ENCODE measurements around the gene DCX. TPM values are rescaled to one million over a fixed set of nuclear protein-coding genes. Genes with fewer than 3 reads are reported as not detected.

Gene DCX
- polyA plus RNA-seq, 1 donor (not counting 4 experiments of a cell fraction or from before 2014, with no cell fraction given): not detected

DNA sequence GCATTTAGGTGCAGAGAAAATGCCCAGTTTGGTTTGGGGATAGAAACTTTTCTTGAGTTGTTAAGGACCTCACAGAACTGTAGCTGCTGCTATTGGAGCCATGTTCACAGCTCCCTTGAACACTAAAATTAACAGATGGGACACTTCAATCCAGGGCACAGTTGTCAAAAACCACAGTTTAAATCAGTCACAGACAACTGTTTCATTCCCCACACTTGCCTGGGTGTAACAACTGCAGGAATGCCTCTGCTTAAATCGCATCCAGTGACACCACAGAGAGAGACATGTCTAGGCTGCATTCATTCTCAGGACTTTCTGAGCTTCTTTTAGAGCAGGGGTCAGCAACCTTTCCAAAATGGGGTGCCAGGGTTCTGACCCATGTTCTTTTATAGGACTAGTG is 129.0 kb downstream of the DCX start:
- FAIRE-seq: no peak
- dilution Hi-C loops (cut with MboI; ENCODE audit: extremely low pct_ligation_motif_present, low sequenced_read_pairs): no loop called here
- no peak for TF ChIP-seq EZH2 (IDR thresholded peaks at IDR 0.05; ENCODE audit: low read length)
- TF ChIP-seq, protein P1, sequence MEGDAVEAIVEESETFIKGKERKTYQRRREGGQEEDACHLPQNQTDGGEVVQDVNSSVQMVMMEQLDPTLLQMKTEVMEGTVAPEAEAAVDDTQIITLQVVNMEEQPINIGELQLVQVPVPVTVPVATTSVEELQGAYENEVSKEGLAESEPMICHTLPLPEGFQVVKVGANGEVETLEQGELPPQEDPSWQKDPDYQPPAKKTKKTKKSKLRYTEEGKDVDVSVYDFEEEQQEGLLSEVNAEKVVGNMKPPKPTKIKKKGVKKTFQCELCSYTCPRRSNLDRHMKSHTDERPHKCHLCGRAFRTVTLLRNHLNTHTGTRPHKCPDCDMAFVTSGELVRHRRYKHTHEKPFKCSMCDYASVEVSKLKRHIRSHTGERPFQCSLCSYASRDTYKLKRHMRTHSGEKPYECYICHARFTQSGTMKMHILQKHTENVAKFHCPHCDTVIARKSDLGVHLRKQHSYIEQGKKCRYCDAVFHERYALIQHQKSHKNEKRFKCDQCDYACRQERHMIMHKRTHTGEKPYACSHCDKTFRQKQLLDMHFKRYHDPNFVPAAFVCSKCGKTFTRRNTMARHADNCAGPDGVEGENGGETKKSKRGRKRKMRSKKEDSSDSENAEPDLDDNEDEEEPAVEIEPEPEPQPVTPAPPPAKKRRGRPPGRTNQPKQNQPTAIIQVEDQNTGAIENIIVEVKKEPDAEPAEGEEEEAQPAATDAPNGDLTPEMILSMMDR (optimal IDR thresholded peaks at IDR 0.05 in 1 of 3, IDR thresholded peaks at IDR 0.05 in 1 of 3, conservative IDR thresholded peaks at IDR 0.05 in 1 of 3; ENCODE audit: extremely low read depth in 1 of 3, insufficient read depth in 2 of 3, low read length in 3 of 3): no peak

GRCh38 chrX:111282139-111282538 is 129.9 kb downstream of the DCX start:
- no peak overlapping the region for H3K27ac ChIP-seq (ENCODE audit: control insufficient read depth, insufficient read depth, low read length)
- H3K9me1 ChIP-seq (ENCODE audit: control insufficient read depth, extremely low read depth, insufficient read depth, low read length): no peaks in the 10 kb centered on the region
- DNase-seq (ENCODE audit: low read depth, low spot score) (no peak), FAIRE-seq (no peak)
- no peaks in the 10 kb centered on the region for H3K79me2 ChIP-seq (ENCODE audit: control insufficient read depth, insufficient read depth, low read length)
- no peaks in the 10 kb centered on the region for H3K36me3 ChIP-seq (ENCODE audit: control insufficient read depth in 2 of 2, extremely low read depth in 1 of 2, insufficient read depth in 2 of 2, low read length in 2 of 2)
- dilution Hi-C loops (cut with MboI; ENCODE audit: extremely low pct_ligation_motif_present, low sequenced_read_pairs): no loop called here
- no peaks in the 10 kb centered on the region for H3K4me1 ChIP-seq (ENCODE audit: control insufficient read depth, extremely low read depth, insufficient read depth, low read length)
- peaks cover 2% of the 10 kb centered on the region for H3K27me3 ChIP-seq (ENCODE audit: control insufficient read depth, extremely low read depth, insufficient read depth, low read length)
- no peak overlapping the region for H3K4me3 ChIP-seq (ENCODE audit: control insufficient read depth in 2 of 3, extremely low read depth in 1 of 3, insufficient read depth in 2 of 3, low read depth in 1 of 3, low read length in 3 of 3)
- H3K9me3 ChIP-seq (ENCODE audit: control insufficient read depth, low read depth, low read length): no peaks in the 10 kb centered on the region
- no peak overlapping the region for H3K4me2 ChIP-seq (ENCODE audit: control insufficient read depth, extremely low read depth, insufficient read depth, low read depth, low read length)
- H2AFZ ChIP-seq (ENCODE audit: control insufficient read depth, low read length): no peak overlapping the region
- TF ChIP-seq EZH2 (IDR thresholded peaks at IDR 0.05; ENCODE audit: low read length): no peak
- TF ChIP-seq, protein P1 (optimal IDR thresholded peaks at IDR 0.05 in 1 of 3, IDR thresholded peaks at IDR 0.05 in 1 of 3, conservative IDR thresholded peaks at IDR 0.05 in 1 of 3; ENCODE audit: extremely low read depth in 1 of 3, insufficient read depth in 2 of 3, low read length in 3 of 3): no peak
- H3K9ac ChIP-seq (ENCODE audit: control insufficient read depth, extremely low read depth, insufficient read depth, low read length): no peak overlapping the region
- H4K20me1 ChIP-seq (ENCODE audit: control insufficient read depth, extremely low read depth, insufficient read depth, low read length): no peaks in the 10 kb centered on the region

More for the DNA sequence above, 129.0 kb downstream of the DCX start:
- Histone ChIP-seq H3K27me3 (ENCODE audit: control insufficient read depth, extremely low read depth, insufficient read depth, low read length) (peaks cover 6% of the 10 kb centered on the region), H3K9me3 (ENCODE audit: control insufficient read depth, low read depth, low read length) (no peaks in the 10 kb centered on the region), H4K20me1 (ENCODE audit: control insufficient read depth, extremely low read depth, insufficient read depth, low read length) (no peaks in the 10 kb centered on the region), H3K27ac (ENCODE audit: control insufficient read depth, insufficient read depth, low read length) (no peak overlapping the region), H3K9me1 (ENCODE audit: control insufficient read depth, extremely low read depth, insufficient read depth, low read length) (no peaks in the 10 kb centered on the region), H3K4me2 (ENCODE audit: control insufficient read depth, extremely low read depth, insufficient read depth, low read depth, low read length) (no peak overlapping the region), H3K79me2 (ENCODE audit: control insufficient read depth, insufficient read depth, low read length) (no peaks in the 10 kb centered on the region), H3K9ac (ENCODE audit: control insufficient read depth, extremely low read depth, insufficient read depth, low read length) (no peak overlapping the region), H2AFZ (ENCODE audit: control insufficient read depth, low read length) (no peak overlapping the region), H3K36me3 (ENCODE audit: control insufficient read depth in 2 of 2, extremely low read depth in 1 of 2, insufficient read depth in 2 of 2, low read length in 2 of 2) (no peaks in the 10 kb centered on the region), H3K4me3 (ENCODE audit: control insufficient read depth in 2 of 3, extremely low read depth in 1 of 3, insufficient read depth in 2 of 3, low read depth in 1 of 3, low read length in 3 of 3) (no peak overlapping the region), H3K4me1 (ENCODE audit: control insufficient read depth, extremely low read depth, insufficient read depth, low read length) (no peaks in the 10 kb centered on the region)
- no peak for DNase-seq (ENCODE audit: low read depth, low spot score)
